B cell (primary cell): ENCODE measurements around the gene PDCD6IP. TPM values are rescaled to one million over a fixed set of nuclear protein-coding genes. Genes with fewer than 3 reads are reported as not detected.

Experiments used
- ATAC-seq: fragments of 200-7000 bp; cut with Tn5 transposase; one replicate; pipeline ENCODE4 v1.10.0; 2021; ENCODE audit warnings: low read depth, mild to moderate bottlenecking, moderate number of reproducible peaks, moderate library complexity
- CTCF ChIA-PET: fragments of 350-600 bp; sonication (Branson Sonifier 250); formaldehyde crosslinking; loops from one replicate; lab custom pipeline; 2021; ENCODE audit warnings: antibody characterized with exemption, inconsistent platforms; lab: Charles Lee
- POLR2A ChIA-PET: fragments of 350-600 bp; sonication (Branson Sonifier 250); formaldehyde crosslinking; loops from one replicate; lab custom pipeline; 2021; ENCODE audit warnings: antibody characterized with exemption; lab: Charles Lee
- DNase-seq: peaks from one replicate; pipeline ENCODE4 v3.0.0; 2013
- H2AFZ ChIP-seq: 2 replicates; pipeline ENCODE4 v1.6.1; 2012; ENCODE audit warnings: mild to moderate bottlenecking, low read depth, low read length; ENCODE audit not compliant: insufficient read depth, poor library complexity, severe bottlenecking
- H3K27ac ChIP-seq, 2 donors: 1 replicate in 1 of 2; 2 replicates in 1 of 2; pipeline ENCODE4 v1.5.1; 2012 to 2013; ENCODE audit warnings: low read length in 2 of 2, mild to moderate bottlenecking in 2 of 2, moderate library complexity in 1 of 2
- H3K27me3 ChIP-seq, 4 experiments: fragments of 200-600 bp in 1 of 4; sonication (generic) in 1 of 4; replicated peaks in 1 of 4; 1 replicate in 2 of 4; 2 replicates in 2 of 4; pipeline versions ENCODE4 v1.6.1 to v1.7.0; 2013 to 2016; ENCODE audit warnings: low read length in 3 of 4, mild to moderate bottlenecking in 2 of 4, mixed read lengths in 1 of 4, moderate library complexity in 1 of 4; ENCODE audit not compliant: insufficient read depth in 4 of 4, control insufficient read depth in 3 of 4; ENCODE audit errors: control extremely low read depth in 1 of 4
- H3K36me3 ChIP-seq, 2 experiments: replicated peaks in 1 of 2; 1 replicate in 1 of 2; 2 replicates in 1 of 2; pipeline versions ENCODE4 v1.6.1 to v1.7.1; 2013; ENCODE audit warnings: low read length in 1 of 2; ENCODE audit not compliant: insufficient read depth in 2 of 2, control insufficient read depth in 1 of 2; ENCODE audit errors: control extremely low read depth in 1 of 2, extremely low read depth in 1 of 2
- H3K4me1 ChIP-seq, 2 donors: fragments of 200-600 bp in 1 of 2; sonication (generic) in 1 of 2; 1 replicate in 1 of 2; 2 replicates in 1 of 2; pipeline versions ENCODE4 v1.5.1 to v1.6.1; 2013 to 2017; ENCODE audit warnings: low read length in 2 of 2; ENCODE audit not compliant: control insufficient read depth in 2 of 2, insufficient read depth in 2 of 2
- H3K4me2 ChIP-seq: replicated peaks from 2 replicates; pipeline ENCODE3; 2012; ENCODE audit warnings: mild to moderate bottlenecking, low read depth, low read length; ENCODE audit not compliant: poor library complexity, severe bottlenecking
- H3K4me3 ChIP-seq, 5 experiments: fragments of 200-600 bp in 1 of 5; sonication (generic) in 1 of 5; 1 replicate in 3 of 5; 2 replicates in 2 of 5; pipeline versions ENCODE4 v1.5.1 to v1.7.0; 2011 to 2016; ENCODE audit warnings: low read length in 4 of 5, mild to moderate bottlenecking in 4 of 5, low read depth in 2 of 5, control low read depth in 1 of 5, moderate library complexity in 1 of 5; ENCODE audit not compliant: insufficient read depth in 1 of 5; ENCODE audit errors: control extremely low read depth in 1 of 5, extremely low read depth in 1 of 5
- H3K79me2 ChIP-seq: fragments of 200-600 bp; sonication (generic); one replicate; pipeline ENCODE4 v1.6.0; 2016; ENCODE audit warnings: low read length; ENCODE audit not compliant: control insufficient read depth, insufficient read depth
- H3K9ac ChIP-seq: fragments of 200-600 bp; sonication (generic); 2 replicates; pipeline ENCODE4 v1.6.1; 2017; ENCODE audit warnings: mild to moderate bottlenecking, low read length, moderate library complexity
- H3K9me3 ChIP-seq, 3 donors: one replicate each; pipeline versions ENCODE4 v1.6.1 to v1.7.1; 2013; ENCODE audit warnings: low read length in 2 of 3; ENCODE audit not compliant: control insufficient read depth in 2 of 3, insufficient read depth in 1 of 3; ENCODE audit errors: control extremely low read depth in 1 of 3
- H4K20me1 ChIP-seq: 2 replicates; pipeline ENCODE4 v1.6.0; 2012; ENCODE audit warnings: mild to moderate bottlenecking, low read length; ENCODE audit not compliant: insufficient read depth, control insufficient read depth, poor library complexity, severe bottlenecking
- H3K27ac Mint-ChIP-seq: one replicate; pipeline ENCODE4 v1.8.0; 2021; ENCODE audit warnings: mixed read lengths
- H3K27me3 Mint-ChIP-seq: one replicate; pipeline ENCODE4 v1.8.0; 2021; ENCODE audit warnings: mixed read lengths
- H3K4me1 Mint-ChIP-seq: one replicate; pipeline ENCODE4 v1.8.0; 2021; ENCODE audit warnings: mixed read lengths
- H3K4me3 Mint-ChIP-seq: one replicate; pipeline ENCODE4 v1.8.0; 2021; ENCODE audit warnings: mixed read lengths
- H3K9me3 Mint-ChIP-seq: one replicate; pipeline ENCODE4 v1.8.0; 2022; ENCODE audit warnings: mixed read lengths; ENCODE audit not compliant: insufficient read depth
- EZH2 ChIP-seq: IDR thresholded peaks from 2 replicates; pipeline ENCODE4 v1.6.1; 2012; ENCODE audit warnings: borderline replicate concordance, low read depth, mild to moderate bottlenecking, moderate library complexity, low read length; ENCODE audit not compliant: insufficient read depth, poor library complexity, severe bottlenecking
- WGBS: methylation state at CpG from one replicate; pipeline ENCODE4 v1.1.5; 2013; ENCODE audit warnings: missing lambda C conversion rate; ENCODE audit not compliant: insufficient coverage; 5-methylcytosine and 5-hydroxymethylcytosine counted together
- intact Hi-C: fragments of 100-400 bp; cut with micrococcal nuclease; formaldehyde crosslinking; loops from one replicate; pipeline ENCODE4 v1.10.0; 2022
- polyA plus RNA-seq: library from polyadenylated mRNA; depleted of rRNA; stranded (reverse); fragments of >200 nt; gene quantifications from 2 replicates; pipeline ENCODE4 v1.2.3, GENCODE V29; 2012
- total RNA-seq, 2 donors: library from RNA; stranded (reverse); fragments of 120-200 nt in 1 of 2; gene quantifications; 1 replicate in 1 of 2; 2 replicates in 1 of 2; pipeline versions ENCODE4 v1.2.3 to v1.2.4, GENCODE V29; 2013 to 2022
- TF ChIP-seq, protein P1 (sequence below): fragments of 200-600 bp; IDR thresholded peaks from one replicate; pipeline ENCODE4 v1.8.0; 2022; ENCODE audit warnings: antibody characterized with exemption, mild to moderate bottlenecking

Gene PDCD6IP
- total and polyA plus RNA-seq, 2 donors (not counting 1 experiment from before 2014, with no cell fraction given), result 103 to 276 TPM

DNA sequence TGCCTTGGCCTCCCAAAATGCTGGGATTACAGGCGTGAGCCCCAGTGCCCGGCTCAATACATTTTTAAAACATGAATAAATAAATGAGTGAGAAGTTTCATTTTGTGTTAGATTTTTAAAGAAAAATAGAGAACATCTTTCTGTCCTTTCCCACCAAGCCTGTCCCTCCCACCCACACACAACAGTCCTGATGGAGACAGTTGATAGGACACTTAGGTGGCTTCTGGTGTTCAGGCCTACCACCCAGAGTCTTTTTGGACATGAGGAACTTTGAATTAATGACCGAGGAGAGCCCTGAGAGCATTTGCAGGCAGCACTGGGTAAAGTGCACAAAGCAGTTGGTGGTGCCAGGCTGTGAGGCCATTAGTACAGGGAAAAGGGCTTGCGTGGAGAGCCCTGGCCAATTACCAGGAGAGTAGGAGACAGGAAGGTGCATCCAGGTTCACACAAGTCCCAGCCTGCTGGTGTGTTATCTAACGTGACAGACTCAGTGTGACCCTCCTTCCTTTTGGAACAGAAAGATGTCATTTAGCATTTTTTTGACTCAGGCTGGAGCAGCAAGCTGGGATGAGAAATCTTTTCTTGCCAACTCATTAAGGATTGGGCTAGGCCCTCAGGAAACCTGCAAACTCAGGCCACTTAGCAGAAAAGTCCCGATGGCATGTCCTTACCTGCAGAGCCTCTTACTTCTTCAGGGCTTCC is 103.6 kb downstream of the PDCD6IP start:
- Mint-ChIP-seq H3K4me3 (no peak overlapping the region), H3K9me3 (no peaks in the 10 kb centered on the region), H3K27ac (no peak overlapping the region), H3K27me3 (no peaks in the 10 kb centered on the region), H3K4me1 (no peaks in the 10 kb centered on the region)
- Histone ChIP-seq H2AFZ (no peak overlapping the region), H4K20me1 (no peaks in the 10 kb centered on the region), H3K9ac (no peak overlapping the region), H3K4me2 (no peak overlapping the region), H3K9me3 (peaks cover 0 to 2% (median 0%) of the 10 kb centered on the region in 3 donors), H3K4me1 (no peaks in the 10 kb centered on the region), H3K4me3 (no peak overlapping the region), H3K79me2 (no peaks in the 10 kb centered on the region), H3K27me3 (no peaks in the 10 kb centered on the region), H3K36me3 (no peaks in the 10 kb centered on the region), H3K27ac (no peak overlapping the region)
- DNase-seq (no peak), ATAC-seq (no peak)
- POLR2A ChIA-PET, result no interaction called here
- WGBS, result 94% methylated on average over 3 of the region's 6 CpGs
- CTCF ChIA-PET, result interaction anchor here (1.2 kb wide), 1 partner anchor 19 kb away, joined by 5 read pairs; no protein-coding TSS in a partner anchor
- TF ChIP-seq, protein P1, sequence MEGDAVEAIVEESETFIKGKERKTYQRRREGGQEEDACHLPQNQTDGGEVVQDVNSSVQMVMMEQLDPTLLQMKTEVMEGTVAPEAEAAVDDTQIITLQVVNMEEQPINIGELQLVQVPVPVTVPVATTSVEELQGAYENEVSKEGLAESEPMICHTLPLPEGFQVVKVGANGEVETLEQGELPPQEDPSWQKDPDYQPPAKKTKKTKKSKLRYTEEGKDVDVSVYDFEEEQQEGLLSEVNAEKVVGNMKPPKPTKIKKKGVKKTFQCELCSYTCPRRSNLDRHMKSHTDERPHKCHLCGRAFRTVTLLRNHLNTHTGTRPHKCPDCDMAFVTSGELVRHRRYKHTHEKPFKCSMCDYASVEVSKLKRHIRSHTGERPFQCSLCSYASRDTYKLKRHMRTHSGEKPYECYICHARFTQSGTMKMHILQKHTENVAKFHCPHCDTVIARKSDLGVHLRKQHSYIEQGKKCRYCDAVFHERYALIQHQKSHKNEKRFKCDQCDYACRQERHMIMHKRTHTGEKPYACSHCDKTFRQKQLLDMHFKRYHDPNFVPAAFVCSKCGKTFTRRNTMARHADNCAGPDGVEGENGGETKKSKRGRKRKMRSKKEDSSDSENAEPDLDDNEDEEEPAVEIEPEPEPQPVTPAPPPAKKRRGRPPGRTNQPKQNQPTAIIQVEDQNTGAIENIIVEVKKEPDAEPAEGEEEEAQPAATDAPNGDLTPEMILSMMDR, result no peak
- TF ChIP-seq EZH2, result no peak
- intact Hi-C loops, result no loop called here

DNA sequence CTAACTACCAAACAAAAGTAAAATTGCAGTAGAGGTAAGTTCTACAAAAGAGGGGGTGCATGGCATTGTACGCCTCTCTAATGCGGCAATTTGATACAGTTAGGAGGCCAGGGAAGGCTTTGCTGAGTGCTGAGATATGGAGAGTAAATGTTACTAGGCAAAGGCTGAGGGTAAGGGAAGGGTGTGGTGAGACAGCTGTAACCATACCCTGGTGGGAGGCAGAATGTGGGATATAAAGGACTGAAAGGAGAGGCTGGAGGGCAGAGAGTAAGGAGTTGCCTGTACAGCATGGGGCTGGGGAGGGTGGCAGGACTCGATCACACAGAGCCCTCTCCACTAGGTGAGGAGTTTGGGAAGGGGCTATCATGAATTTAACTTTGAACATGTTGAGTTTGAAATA is 106.3 kb downstream of the PDCD6IP start:
- Histone ChIP-seq H3K27ac (no peak overlapping the region), H3K27me3 (no peaks in the 10 kb centered on the region), H4K20me1 (no peaks in the 10 kb centered on the region), H3K9me3 (peaks cover 0 to 2% (median 0%) of the 10 kb centered on the region in 3 donors), H3K4me1 (no peaks in the 10 kb centered on the region), H2AFZ (no peak overlapping the region), H3K4me2 (no peak overlapping the region), H3K9ac (no peak overlapping the region), H3K4me3 (no peak overlapping the region), H3K79me2 (no peaks in the 10 kb centered on the region), H3K36me3 (no peaks in the 10 kb centered on the region)
- intact Hi-C loops, result no loop called here
- TF ChIP-seq, protein P1, result no peak
- TF ChIP-seq EZH2, result no peak
- POLR2A ChIA-PET, result no interaction called here
- 80% methylated on average over 3 of the region's 3 CpGs for WGBS
- Mint-ChIP-seq H3K4me3 (no peak overlapping the region), H3K27ac (no peak overlapping the region), H3K27me3 (no peaks in the 10 kb centered on the region), H3K4me1 (no peaks in the 10 kb centered on the region), H3K9me3 (no peaks in the 10 kb centered on the region)
- CTCF ChIA-PET, result no interaction called here
- ATAC-seq (no peak), DNase-seq (no peak)
